Measurements from ENCODE around the gene SMIM7.

DNA sequence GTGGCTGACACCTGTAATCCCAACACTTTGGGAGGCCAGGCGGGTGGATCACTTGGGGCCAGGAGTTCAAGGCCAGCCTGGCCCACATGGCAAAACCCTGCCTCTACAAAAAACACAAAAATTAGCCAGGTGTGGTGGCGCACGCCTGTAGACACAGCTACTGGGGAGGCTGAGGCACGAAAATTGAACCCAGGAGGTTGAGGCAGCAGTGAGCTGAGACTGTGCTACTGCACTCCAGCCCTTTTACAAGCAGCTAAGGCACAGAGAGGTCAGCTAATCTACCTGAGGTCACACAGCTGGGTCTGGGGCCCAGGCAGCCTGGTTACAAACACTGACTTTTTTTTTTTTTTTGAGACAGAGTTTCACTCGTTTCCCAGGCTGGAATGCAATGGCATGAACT, 59.1 kb downstream of the SMIM7 start:
- TF ChIP-seq EP300 (IDR thresholded peaks at IDR 0.05) (no peak), POLR2A (IDR thresholded peaks at IDR 0.05) (no peak)
- TF ChIP-seq, protein P1, sequence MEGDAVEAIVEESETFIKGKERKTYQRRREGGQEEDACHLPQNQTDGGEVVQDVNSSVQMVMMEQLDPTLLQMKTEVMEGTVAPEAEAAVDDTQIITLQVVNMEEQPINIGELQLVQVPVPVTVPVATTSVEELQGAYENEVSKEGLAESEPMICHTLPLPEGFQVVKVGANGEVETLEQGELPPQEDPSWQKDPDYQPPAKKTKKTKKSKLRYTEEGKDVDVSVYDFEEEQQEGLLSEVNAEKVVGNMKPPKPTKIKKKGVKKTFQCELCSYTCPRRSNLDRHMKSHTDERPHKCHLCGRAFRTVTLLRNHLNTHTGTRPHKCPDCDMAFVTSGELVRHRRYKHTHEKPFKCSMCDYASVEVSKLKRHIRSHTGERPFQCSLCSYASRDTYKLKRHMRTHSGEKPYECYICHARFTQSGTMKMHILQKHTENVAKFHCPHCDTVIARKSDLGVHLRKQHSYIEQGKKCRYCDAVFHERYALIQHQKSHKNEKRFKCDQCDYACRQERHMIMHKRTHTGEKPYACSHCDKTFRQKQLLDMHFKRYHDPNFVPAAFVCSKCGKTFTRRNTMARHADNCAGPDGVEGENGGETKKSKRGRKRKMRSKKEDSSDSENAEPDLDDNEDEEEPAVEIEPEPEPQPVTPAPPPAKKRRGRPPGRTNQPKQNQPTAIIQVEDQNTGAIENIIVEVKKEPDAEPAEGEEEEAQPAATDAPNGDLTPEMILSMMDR (IDR thresholded peaks at IDR 0.05): no peak

Data from stomach (tissue), 4 donors.